OCI-LY3 (cell line): ENCODE results near the gene TCTN3.
"Not testable (repeated sequence)": the region's sequence is repeated elsewhere in the genome, so short reads cannot be mapped to it uniquely, and the experiment has no call there.

Experiments used
- H2AFZ ChIP-seq: fragments of 200-600, 300-600 bp; shearing (Covaris generic); 2 replicates; pipeline ENCODE4 v1.6.0; 2014; ENCODE audit warnings: antibody characterized with exemption, low read depth, low read length
- H3K27ac ChIP-seq: fragments of 200-600, 300-600 bp; sonication (generic); 2 replicates; pipeline ENCODE4 v1.5.1; 2014; ENCODE audit warnings: mild to moderate bottlenecking, low read length, moderate library complexity, mixed read lengths
- H3K27me3 ChIP-seq: fragments of 200-600, 300-600 bp; sonication (generic); 2 replicates; pipeline ENCODE4 v1.6.1; 2014; ENCODE audit warnings: low read depth, low read length, mixed read lengths
- H3K36me3 ChIP-seq: fragments of 200-600, 300-600 bp; sonication (generic); replicated peaks from 2 replicates; pipeline ENCODE3; 2014; ENCODE audit warnings: low read depth, low read length, mixed read lengths
- H3K4me1 ChIP-seq: fragments of 300-600, 200-600 bp; sonication (generic); 2 replicates; pipeline ENCODE4 v1.6.1; 2014; ENCODE audit warnings: low read length, mixed read lengths
- H3K4me2 ChIP-seq: fragments of 200-600, 300-600 bp; sonication (generic); 2 replicates; pipeline ENCODE4 v1.6.1; 2014; ENCODE audit warnings: low read length, mixed read lengths
- H3K4me3 ChIP-seq: fragments of 300-600, 200-600 bp; sonication (generic); 2 replicates; pipeline ENCODE4 v1.5.1; 2014; ENCODE audit warnings: antibody characterized with exemption, mild to moderate bottlenecking, low read length, moderate library complexity
- H3K79me2 ChIP-seq: fragments of 300-600, 200-600 bp; shearing (Covaris generic); 2 replicates; pipeline ENCODE4 v1.6.1; 2014; ENCODE audit warnings: mild to moderate bottlenecking, low read length, mixed read lengths
- H3K9ac ChIP-seq: fragments of 300-600, 200-600 bp; shearing (Covaris generic); 2 replicates; pipeline ENCODE4 v1.6.0; 2014; ENCODE audit warnings: mild to moderate bottlenecking, low read length, moderate library complexity
- H3K9me3 ChIP-seq: fragments of 200-600, 300-600 bp; shearing (Covaris generic); 2 replicates; pipeline ENCODE4 v1.6.1; 2014; ENCODE audit warnings: low read length, mixed read lengths; ENCODE audit not compliant: insufficient read depth
- H4K20me1 ChIP-seq: fragments of 200-600, 300-600 bp; sonication (generic); 2 replicates; pipeline ENCODE4 v1.6.1; 2016; ENCODE audit warnings: low read length, mixed read lengths; ENCODE audit not compliant: insufficient read depth
- EZH2phosphoT487 ChIP-seq: fragments of 200-600 bp; shearing (Covaris generic); IDR thresholded peaks from 2 replicates; pipeline ENCODE4 v1.6.1; 2018; ENCODE audit warnings: antibody characterized with exemption, mixed run types, low read depth
- TF ChIP-seq, protein P1 (sequence below): fragments of 200-600, 300-600 bp; sonication (generic); IDR thresholded peaks from 2 replicates; pipeline ENCODE4 v1.5.1; 2014; ENCODE audit warnings: antibody characterized with exemption, low read length, low read depth

The TCTN3 gene

DNA sequence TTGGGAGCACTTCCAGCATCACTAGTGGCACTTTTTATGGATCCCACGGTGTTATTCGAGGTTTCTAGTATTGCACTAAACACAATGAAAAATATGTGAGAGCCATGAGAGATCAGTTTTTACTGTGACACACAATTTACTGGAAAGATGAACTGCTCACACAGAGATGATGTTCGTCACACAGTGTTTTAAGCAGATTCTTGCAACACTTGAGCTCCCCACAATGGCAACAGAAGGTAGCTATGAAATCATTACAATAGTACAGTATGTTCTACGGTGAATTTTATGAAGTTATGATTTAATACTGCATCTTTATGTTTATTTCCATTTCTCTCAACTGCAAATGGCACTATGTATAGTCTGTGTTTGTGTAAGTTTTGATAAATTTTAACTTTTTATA is 34.8 kb upstream of the TCTN3 start:
- no peaks in the 10 kb centered on the region for H3K79me2 ChIP-seq
- H3K9me3 ChIP-seq = no peaks in the 10 kb centered on the region
- peaks cover 29% of the 10 kb centered on the region for H3K4me1 ChIP-seq
- TF ChIP-seq, protein P1, sequence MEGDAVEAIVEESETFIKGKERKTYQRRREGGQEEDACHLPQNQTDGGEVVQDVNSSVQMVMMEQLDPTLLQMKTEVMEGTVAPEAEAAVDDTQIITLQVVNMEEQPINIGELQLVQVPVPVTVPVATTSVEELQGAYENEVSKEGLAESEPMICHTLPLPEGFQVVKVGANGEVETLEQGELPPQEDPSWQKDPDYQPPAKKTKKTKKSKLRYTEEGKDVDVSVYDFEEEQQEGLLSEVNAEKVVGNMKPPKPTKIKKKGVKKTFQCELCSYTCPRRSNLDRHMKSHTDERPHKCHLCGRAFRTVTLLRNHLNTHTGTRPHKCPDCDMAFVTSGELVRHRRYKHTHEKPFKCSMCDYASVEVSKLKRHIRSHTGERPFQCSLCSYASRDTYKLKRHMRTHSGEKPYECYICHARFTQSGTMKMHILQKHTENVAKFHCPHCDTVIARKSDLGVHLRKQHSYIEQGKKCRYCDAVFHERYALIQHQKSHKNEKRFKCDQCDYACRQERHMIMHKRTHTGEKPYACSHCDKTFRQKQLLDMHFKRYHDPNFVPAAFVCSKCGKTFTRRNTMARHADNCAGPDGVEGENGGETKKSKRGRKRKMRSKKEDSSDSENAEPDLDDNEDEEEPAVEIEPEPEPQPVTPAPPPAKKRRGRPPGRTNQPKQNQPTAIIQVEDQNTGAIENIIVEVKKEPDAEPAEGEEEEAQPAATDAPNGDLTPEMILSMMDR = peak; percentile 47
- no peak for TF ChIP-seq EZH2phosphoT487
- H3K9ac ChIP-seq = no peak overlapping the region
- H3K4me2 ChIP-seq = no peak overlapping the region
- H3K27me3 ChIP-seq = no peaks in the 10 kb centered on the region
- no peak overlapping the region for H3K4me3 ChIP-seq
- no peak overlapping the region for H3K27ac ChIP-seq
- H4K20me1 ChIP-seq = no peaks in the 10 kb centered on the region
- H3K36me3 ChIP-seq = peaks cover 5% of the 10 kb centered on the region
- no peak overlapping the region for H2AFZ ChIP-seq

- not testable (repeated sequence) for H3K9me3 ChIP-seq, H3K79me2 ChIP-seq, H3K4me3 ChIP-seq, H3K27ac ChIP-seq, H3K36me3 ChIP-seq, H4K20me1 ChIP-seq, H2AFZ ChIP-seq, H3K4me1 ChIP-seq, H3K4me2 ChIP-seq, H3K9ac ChIP-seq, H3K27me3 ChIP-seq
Measured at GRCh38 chr10:95722496-95722895, 28.8 kb upstream of the TCTN3 start.

GRCh38 chr10:95720745-95721144 is 27.0 kb upstream of the TCTN3 start:
- H3K27me3 ChIP-seq, H3K9ac ChIP-seq, H3K9me3 ChIP-seq, H3K4me1 ChIP-seq, H3K27ac ChIP-seq, H3K36me3 ChIP-seq, H3K4me3 ChIP-seq, H3K79me2 ChIP-seq, H4K20me1 ChIP-seq, H3K4me2 ChIP-seq, H2AFZ ChIP-seq: not testable (repeated sequence)

- Histone ChIP-seq H3K4me1 (no peaks in the 10 kb centered on the region), H3K4me3 (no peak overlapping the region), H3K36me3 (no peaks in the 10 kb centered on the region), H3K27me3 (no peaks in the 10 kb centered on the region), H3K9me3 (no peaks in the 10 kb centered on the region), H3K79me2 (no peaks in the 10 kb centered on the region), H3K27ac (no peak overlapping the region), H4K20me1 (no peaks in the 10 kb centered on the region), H3K4me2 (no peak overlapping the region), H3K9ac (no peak overlapping the region), H2AFZ (no peak overlapping the region)
- TF ChIP-seq, protein P1 = no peak
- no peak for TF ChIP-seq EZH2phosphoT487
Measured at GRCh38 chr10:95716866-95717265, 23.1 kb upstream of the TCTN3 start.

GRCh38 chr10:95716466-95716865 is 22.7 kb upstream of the TCTN3 start:
- Histone ChIP-seq H3K9me3 (no peaks in the 10 kb centered on the region), H2AFZ (no peak overlapping the region)

More at GRCh38 chr10:95716466-95716865, 22.7 kb upstream of the TCTN3 start:
- TF ChIP-seq, protein P1 = no peak
- TF ChIP-seq EZH2phosphoT487 = no peak
- Histone ChIP-seq H4K20me1 (no peaks in the 10 kb centered on the region), H3K9ac (no peak overlapping the region), H3K36me3 (no peaks in the 10 kb centered on the region), H3K27me3 (no peaks in the 10 kb centered on the region), H3K4me2 (no peak overlapping the region), H3K79me2 (no peaks in the 10 kb centered on the region), H3K4me1 (no peaks in the 10 kb centered on the region), H3K27ac (no peak overlapping the region), H3K4me3 (no peak overlapping the region)
